ENCODE data around the gene TIGD2.

Gene TIGD2

DNA sequence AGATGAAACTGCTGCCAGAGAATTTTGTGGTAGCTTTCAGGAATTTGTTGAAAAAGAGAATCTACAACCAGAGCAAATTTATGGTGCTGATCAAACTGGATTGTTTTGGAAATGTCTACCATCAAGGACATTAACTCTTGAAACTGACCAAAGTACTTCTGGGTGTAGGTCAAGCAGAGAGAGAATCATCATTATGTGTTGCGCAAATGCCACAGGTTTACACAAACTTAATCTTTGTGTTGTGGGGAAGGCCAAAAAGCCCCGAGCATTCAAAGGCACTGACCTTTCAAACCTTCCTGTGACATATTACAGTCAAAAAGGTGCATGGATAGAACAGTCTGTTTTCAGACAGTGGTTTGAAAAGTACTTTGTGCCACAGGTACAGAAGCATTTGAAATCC lies 2.1 kb downstream of the TIGD2 start:
- no peaks in the 10 kb centered on the region for H3K9me3 ChIP-seq (ENCODE audit: insufficient read depth, low read depth, low read length)
- H3K9ac ChIP-seq (ENCODE audit: low read depth, low read length, poor library complexity, severe bottlenecking): no peak overlapping the region
- peaks cover 25% of the 10 kb centered on the region for H3K79me2 ChIP-seq (ENCODE audit: insufficient read depth, low read length)
- peaks cover 17% of the 10 kb centered on the region for H3K4me1 ChIP-seq (ENCODE audit: insufficient read depth, low read length, poor library complexity, severe bottlenecking)
- no peak overlapping the region for H3K4me3 ChIP-seq (ENCODE audit: low read length, poor library complexity, severe bottlenecking)
- no peaks in the 10 kb centered on the region for H3F3A ChIP-seq (ENCODE audit: low read depth)
- H3K9me2 ChIP-seq (replicated peaks; ENCODE audit: low read depth, low read length): no peaks in the 10 kb centered on the region
- no peaks in the 10 kb centered on the region for H3K36me3 ChIP-seq (ENCODE audit: insufficient read depth, low read length)
- H3K27me3 ChIP-seq (ENCODE audit: insufficient read depth, low read length, poor library complexity, severe bottlenecking): peaks cover 5% of the 10 kb centered on the region
- H4K20me1 ChIP-seq (ENCODE audit: insufficient read depth, low read length, poor library complexity, severe bottlenecking): peaks cover 6% of the 10 kb centered on the region
- TF ChIP-seq EZH2phosphoT487 (IDR thresholded peaks at IDR 0.05; ENCODE audit: borderline replicate concordance): no peak
- TF ChIP-seq, protein P1, sequence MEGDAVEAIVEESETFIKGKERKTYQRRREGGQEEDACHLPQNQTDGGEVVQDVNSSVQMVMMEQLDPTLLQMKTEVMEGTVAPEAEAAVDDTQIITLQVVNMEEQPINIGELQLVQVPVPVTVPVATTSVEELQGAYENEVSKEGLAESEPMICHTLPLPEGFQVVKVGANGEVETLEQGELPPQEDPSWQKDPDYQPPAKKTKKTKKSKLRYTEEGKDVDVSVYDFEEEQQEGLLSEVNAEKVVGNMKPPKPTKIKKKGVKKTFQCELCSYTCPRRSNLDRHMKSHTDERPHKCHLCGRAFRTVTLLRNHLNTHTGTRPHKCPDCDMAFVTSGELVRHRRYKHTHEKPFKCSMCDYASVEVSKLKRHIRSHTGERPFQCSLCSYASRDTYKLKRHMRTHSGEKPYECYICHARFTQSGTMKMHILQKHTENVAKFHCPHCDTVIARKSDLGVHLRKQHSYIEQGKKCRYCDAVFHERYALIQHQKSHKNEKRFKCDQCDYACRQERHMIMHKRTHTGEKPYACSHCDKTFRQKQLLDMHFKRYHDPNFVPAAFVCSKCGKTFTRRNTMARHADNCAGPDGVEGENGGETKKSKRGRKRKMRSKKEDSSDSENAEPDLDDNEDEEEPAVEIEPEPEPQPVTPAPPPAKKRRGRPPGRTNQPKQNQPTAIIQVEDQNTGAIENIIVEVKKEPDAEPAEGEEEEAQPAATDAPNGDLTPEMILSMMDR (conservative IDR thresholded peaks at IDR 0.05; ENCODE audit: low read length): no peak
- H2AFZ ChIP-seq (ENCODE audit: low read length): no peak overlapping the region
- H3K4me2 ChIP-seq (ENCODE audit: low read depth, low read length, poor library complexity, severe bottlenecking): peak overlapping the region; percentile 94

DNA sequence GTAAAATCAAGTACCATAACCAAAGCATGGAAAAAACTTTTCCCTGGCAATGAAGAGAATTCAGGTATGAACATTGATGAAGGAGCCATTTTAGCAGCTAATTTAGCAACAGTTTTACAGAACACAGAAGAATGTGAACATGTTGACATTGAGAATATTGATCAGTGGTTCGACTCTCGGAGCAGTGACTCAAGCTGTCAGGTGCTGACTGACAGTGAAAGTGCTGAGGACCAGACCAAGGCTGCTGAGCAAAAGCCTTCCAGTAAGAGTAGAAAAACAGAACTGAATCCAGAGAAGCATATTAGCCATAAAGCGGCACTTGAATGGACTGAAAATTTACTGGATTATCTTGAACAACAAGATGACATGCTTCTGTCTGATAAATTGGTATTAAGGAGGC lies 2.8 kb downstream of the TIGD2 start:
- H3K27me3 ChIP-seq (ENCODE audit: insufficient read depth, low read length, poor library complexity, severe bottlenecking): peaks cover 5% of the 10 kb centered on the region
- H3K4me2 ChIP-seq (ENCODE audit: low read depth, low read length, poor library complexity, severe bottlenecking): no peak overlapping the region
- H3K9me3 ChIP-seq (ENCODE audit: insufficient read depth, low read depth, low read length): no peaks in the 10 kb centered on the region
- no peaks in the 10 kb centered on the region for H3K36me3 ChIP-seq (ENCODE audit: insufficient read depth, low read length)
- H3K4me3 ChIP-seq (ENCODE audit: low read length, poor library complexity, severe bottlenecking): no peak overlapping the region
- H3K9ac ChIP-seq (ENCODE audit: low read depth, low read length, poor library complexity, severe bottlenecking): no peak overlapping the region
- H3F3A ChIP-seq (ENCODE audit: low read depth): no peaks in the 10 kb centered on the region
- peaks cover 17% of the 10 kb centered on the region for H3K4me1 ChIP-seq (ENCODE audit: insufficient read depth, low read length, poor library complexity, severe bottlenecking)
- H2AFZ ChIP-seq (ENCODE audit: low read length): no peak overlapping the region
- peaks cover 25% of the 10 kb centered on the region for H3K79me2 ChIP-seq (ENCODE audit: insufficient read depth, low read length)
- H4K20me1 ChIP-seq (ENCODE audit: insufficient read depth, low read length, poor library complexity, severe bottlenecking): peaks cover 6% of the 10 kb centered on the region
- no peaks in the 10 kb centered on the region for H3K9me2 ChIP-seq (replicated peaks; ENCODE audit: low read depth, low read length)
- TF ChIP-seq EZH2phosphoT487 (IDR thresholded peaks at IDR 0.05; ENCODE audit: borderline replicate concordance): no peak
- TF ChIP-seq, protein P1 (conservative IDR thresholded peaks at IDR 0.05; ENCODE audit: low read length): no peak

DNA sequence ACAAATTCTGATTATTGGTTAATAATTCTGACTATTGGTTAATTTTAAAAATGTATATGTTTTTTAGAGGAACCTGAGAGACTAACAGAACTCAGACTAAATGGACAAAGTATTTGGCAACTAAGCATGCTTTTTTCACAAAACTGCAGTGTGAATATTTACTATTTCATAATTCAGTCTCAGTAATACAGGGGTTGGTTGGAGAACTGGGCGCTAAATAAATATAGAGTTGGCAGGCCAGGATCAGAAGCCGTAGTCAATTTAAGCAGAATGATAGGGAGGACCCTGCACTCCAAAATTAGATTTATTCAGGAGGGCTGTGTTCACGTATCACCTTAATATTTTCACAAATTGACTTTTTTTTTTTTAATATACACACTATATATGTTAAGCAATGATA lies 5.8 kb downstream of the TIGD2 start:
- Histone ChIP-seq H3F3A (ENCODE audit: low read depth) (no peaks in the 10 kb centered on the region), H3K9ac (ENCODE audit: low read depth, low read length, poor library complexity, severe bottlenecking) (no peak overlapping the region), H3K79me2 (ENCODE audit: insufficient read depth, low read length) (peaks cover 19% of the 10 kb centered on the region), H4K20me1 (ENCODE audit: insufficient read depth, low read length, poor library complexity, severe bottlenecking) (peaks cover 6% of the 10 kb centered on the region), H2AFZ (ENCODE audit: low read length) (no peak overlapping the region), H3K4me1 (ENCODE audit: insufficient read depth, low read length, poor library complexity, severe bottlenecking) (peaks cover 9% of the 10 kb centered on the region), H3K27me3 (ENCODE audit: insufficient read depth, low read length, poor library complexity, severe bottlenecking) (no peaks in the 10 kb centered on the region), H3K4me3 (ENCODE audit: low read length, poor library complexity, severe bottlenecking) (no peak overlapping the region), H3K9me2 (replicated peaks; ENCODE audit: low read depth, low read length) (no peaks in the 10 kb centered on the region), H3K36me3 (ENCODE audit: insufficient read depth, low read length) (no peaks in the 10 kb centered on the region), H3K9me3 (ENCODE audit: insufficient read depth, low read depth, low read length) (no peaks in the 10 kb centered on the region), H3K4me2 (ENCODE audit: low read depth, low read length, poor library complexity, severe bottlenecking) (no peak overlapping the region)
- TF ChIP-seq, protein P1 (conservative IDR thresholded peaks at IDR 0.05; ENCODE audit: low read length): no peak
- no peak for TF ChIP-seq EZH2phosphoT487 (IDR thresholded peaks at IDR 0.05; ENCODE audit: borderline replicate concordance)

Data from Loucy (cell line).